Transverse colon (tissue), 4 donors: ENCODE data around the gene MYH10.

ENCODE experiments used
- CTCF ChIP-seq, 5 experiments: fragments of 200-600 bp in 3 of 5; fragments of 450-650 bp in 2 of 5; sonication (generic) in 3 of 5; IDR thresholded peaks; 1 replicate in 2 of 5; 2 replicates in 3 of 5; pipeline ENCODE4 v1.5.1; 2016 to 2017; ENCODE audit warnings: antibody characterized with exemption in 5 of 5, inconsistent platforms in 3 of 5, mild to moderate bottlenecking in 2 of 5, moderate library complexity in 1 of 5
- POLR2A ChIP-seq: fragments of 450-650 bp; IDR thresholded peaks from one replicate; pipeline ENCODE4 v1.6.1; 2016; ENCODE audit warnings: antibody characterized with exemption, mild to moderate bottlenecking, moderate library complexity
- POLR2AphosphoS5 ChIP-seq, 3 donors: sonication (generic); formaldehyde crosslinking; IDR thresholded peaks; one replicate each; pipeline ENCODE4 v1.6.1; 2016; ENCODE audit warnings: antibody characterized with exemption in 3 of 3

GRCh38 chr17:8574687-8575086 lies 55.8 kb downstream of the MYH10 start:
- TF ChIP-seq CTCF (IDR thresholded peaks at IDR 0.05) (peak in 2 of 5 experiments; percentile 16 to 34), POLR2AphosphoS5 (IDR thresholded peaks at IDR 0.05) (no peak), POLR2A (no peak)
